Left lung (tissue), 10 donors: ENCODE measurements around the gene GOLM1. TPM values are rescaled to one million over a fixed set of nuclear protein-coding genes. Genes with fewer than 3 reads are reported as not detected.
A peak's percentile ranks its signal among the peaks of the same experiment; 100 is the strongest.

ENCODE experiments used
- ATAC-seq: fragments of 200-7000 bp; cut with Tn5 transposase; one replicate; pipeline ENCODE4 v1.9.1; 2020; ENCODE audit warnings: moderate library complexity
- DNase-seq, 4 donors: peaks; one replicate each; pipeline ENCODE4 v3.0.0-alpha.2; 2013 to 2020
- H3K27ac ChIP-seq, 2 donors: fragments of 200-600 bp; sonication (generic) in 1 of 2; one replicate each; pipeline versions ENCODE4 v1.5.0 to v1.8.0; 2020 to 2021
- H3K27me3 ChIP-seq, 2 donors: fragments of 200-600 bp; sonication (generic) in 1 of 2; one replicate each; pipeline versions ENCODE4 v1.5.0 to v1.8.0; 2020 to 2021
- H3K36me3 ChIP-seq, 2 donors: fragments of 200-600 bp; sonication (generic) in 1 of 2; one replicate each; pipeline versions ENCODE4 v1.5.0 to v1.8.0; 2020 to 2021
- H3K4me1 ChIP-seq, 2 donors: fragments of 200-600 bp; one replicate each; pipeline ENCODE4 v1.8.0; 2021
- H3K4me3 ChIP-seq, 2 donors: fragments of 200-600 bp; sonication (generic) in 1 of 2; one replicate each; pipeline versions ENCODE4 v1.5.0 to v1.8.0; 2020 to 2021; ENCODE audit warnings: mild to moderate bottlenecking in 1 of 2
- H3K9me3 ChIP-seq, 2 donors: fragments of 200-600 bp; sonication (generic) in 1 of 2; one replicate each; pipeline versions ENCODE4 v1.5.0 to v1.8.0; 2020 to 2021
- CTCF ChIP-seq, 2 donors: fragments of 200-600 bp; sonication (generic) in 1 of 2; IDR thresholded peaks; one replicate each; pipeline versions ENCODE4 v1.5.0 to v1.8.0; 2021; ENCODE audit warnings: antibody characterized with exemption in 2 of 2
- intact Hi-C, 2 donors: fragments of 100-400 bp; cut with DNase I; formaldehyde crosslinking; loops; one replicate each; pipeline versions ENCODE4 v1.11.2 to v1.14.2; 2022
- polyA plus RNA-seq, 6 donors: library from polyadenylated mRNA; unstranded; fragments of 120-200 nt; gene quantifications; one replicate each; pipeline ENCODE4 v1.2.1, GENCODE V29; 2013; ENCODE audit not compliant: insufficient read length in 6 of 6
- total RNA-seq, 2 donors: library from RNA; stranded (reverse); fragmentation: NEBNext Ultra II Directional; extraction: Animal tissue kit (Norgen Biotek cat#: 25700); gene quantifications; one replicate each; pipeline ENCODE4 v1.2.1, GENCODE V29; 2021
- donor health status: DM: no; HTN: yes; CAD: no.
- donor health status: DM: no; HTN: no; CAD: no.

The GOLM1 gene
- total and polyA plus RNA-seq, 8 donors: 30.9 to 115 (median 111) TPM

GRCh38 chr9:86082870-86083269 is 16.5 kb downstream of the GOLM1 start:
- intact Hi-C loops: no loop called here
- Histone ChIP-seq H3K4me3 (no peak overlapping the region), H3K27ac (no peak overlapping the region), H3K36me3 (no peaks in the 10 kb centered on the region), H3K4me1 (no peaks in the 10 kb centered on the region), H3K9me3 (no peaks in the 10 kb centered on the region), H3K27me3 (no peaks in the 10 kb centered on the region)
- DNase-seq (no peak), ATAC-seq (no peak)
- TF ChIP-seq CTCF (IDR thresholded peaks at IDR 0.05): no peak

- DNase-seq (no peak), ATAC-seq (no peak)
- H3K4me1 ChIP-seq: no peaks in the 10 kb centered on the region
- H3K27ac ChIP-seq: no peak overlapping the region
- intact Hi-C loops: no loop called here
- H3K4me3 ChIP-seq: no peak overlapping the region
- no peak for TF ChIP-seq CTCF (IDR thresholded peaks at IDR 0.05)
- no peaks in the 10 kb centered on the region for H3K27me3 ChIP-seq
- H3K36me3 ChIP-seq: no peaks in the 10 kb centered on the region
- no peaks in the 10 kb centered on the region for H3K9me3 ChIP-seq
Observed at GRCh38 chr9:86079865-86080469, 19.4 kb downstream of the GOLM1 start.

- DNase-seq (no peak), ATAC-seq (no peak)
- no peak for TF ChIP-seq CTCF (IDR thresholded peaks at IDR 0.05)
- H3K27ac ChIP-seq: no peak overlapping the region
- H3K4me3 ChIP-seq: no peak overlapping the region
- no peaks in the 10 kb centered on the region for H3K9me3 ChIP-seq
- H3K27me3 ChIP-seq: no peaks in the 10 kb centered on the region
- intact Hi-C loops: no loop called here
- no peaks in the 10 kb centered on the region for H3K36me3 ChIP-seq
- no peaks in the 10 kb centered on the region for H3K4me1 ChIP-seq
Observed at GRCh38 chr9:86079421-86079831, 19.9 kb downstream of the GOLM1 start.

GRCh38 chr9:86078731-86079130 is 20.6 kb downstream of the GOLM1 start:
- intact Hi-C loops: no loop called here
- no peak for ATAC-seq
- H3K4me3 ChIP-seq: no peak overlapping the region

GRCh38 chr9:86077276-86077675 is 22.1 kb downstream of the GOLM1 start:
- Histone ChIP-seq H3K4me1 (no peaks in the 10 kb centered on the region), H3K9me3 (no peaks in the 10 kb centered on the region), H3K36me3 (no peaks in the 10 kb centered on the region), H3K27me3 (no peaks in the 10 kb centered on the region), H3K4me3 (no peak overlapping the region), H3K27ac (no peak overlapping the region)
- intact Hi-C loops: no loop called here
- no peak for ATAC-seq
- no peak for TF ChIP-seq CTCF (IDR thresholded peaks at IDR 0.05)
- DNase-seq: peak in 2 of 4 donors; percentile 8 to 32

More at GRCh38 chr9:86078731-86079130, 20.6 kb downstream of the GOLM1 start:
- Histone ChIP-seq H3K36me3 (no peaks in the 10 kb centered on the region), H3K27me3 (no peaks in the 10 kb centered on the region), H3K27ac (no peak overlapping the region), H3K9me3 (no peaks in the 10 kb centered on the region), H3K4me1 (no peaks in the 10 kb centered on the region)
- no peak for TF ChIP-seq CTCF (IDR thresholded peaks at IDR 0.05)
- DNase-seq: no peak
